Endothelial cell of umbilical vein (primary cell): ENCODE data around the gene NUP50. TPM values are rescaled to one million over a fixed set of nuclear protein-coding genes. Genes with fewer than 3 reads are reported as not detected.

Experiments used
- BruUV-seq: library from RNA; stranded (reverse); fragments of 400-500 nt; replicated peaks from 2 replicates; lab custom pipeline; 2021; lab: Mats Ljungman, UMichigan
- CTCF ChIA-PET: fragments of 300-600, 350-600 bp; sonication (Branson Sonifier 250); formaldehyde crosslinking; loops from one replicate; lab custom pipeline; 2021; ENCODE audit warnings: antibody characterized with exemption, inconsistent platforms; lab: Charles Lee
- POLR2A ChIA-PET: fragments of 300-600, 350-600 bp; sonication (Branson Sonifier 250); formaldehyde crosslinking; loops from one replicate; lab custom pipeline; 2021; ENCODE audit warnings: antibody characterized with exemption, inconsistent platforms; lab: Charles Lee
- DNase-seq: peaks from one replicate; pipeline ENCODE4 v3.0.0-alpha.2; 2011; ENCODE audit warnings: low read depth, low spot score
- FAIRE-seq: peaks from 2 replicates; lab custom pipeline; 2011; peaks lifted over from hg19 to GRCh38; lab: Jason Lieb, UNC
- H2AFZ ChIP-seq: 2 replicates; pipeline ENCODE4 v1.6.0; 2012; ENCODE audit warnings: low read depth, low read length, control low read depth, inconsistent platforms
- H3K27ac ChIP-seq: 2 replicates; pipeline ENCODE4 v1.5.1; 2011; ENCODE audit warnings: low read depth, mild to moderate bottlenecking, control low read depth, low read length, moderate library complexity; ENCODE audit not compliant: insufficient read depth
- H3K27me3 ChIP-seq, 2 experiments: 2 replicates each; pipeline versions ENCODE4 v1.6.0 to v1.6.1; 2011; ENCODE audit warnings: low read length in 2 of 2, mixed read lengths in 1 of 2; ENCODE audit not compliant: control insufficient read depth in 2 of 2, insufficient read depth in 2 of 2
- H3K36me3 ChIP-seq, 2 experiments: 2 replicates in 1 of 2; 3 replicates in 1 of 2; pipeline ENCODE4 v1.5.1; 2011; ENCODE audit warnings: low read length in 2 of 2, mild to moderate bottlenecking in 1 of 2, moderate library complexity in 1 of 2; ENCODE audit not compliant: control insufficient read depth in 2 of 2, insufficient read depth in 2 of 2; ENCODE audit errors: extremely low read depth in 1 of 2
- H3K4me1 ChIP-seq: 3 replicates; pipeline ENCODE4 v1.5.1; 2011; ENCODE audit warnings: mild to moderate bottlenecking, low read length; ENCODE audit not compliant: control insufficient read depth, insufficient read depth; ENCODE audit errors: extremely low read depth
- H3K4me2 ChIP-seq: 2 replicates; pipeline ENCODE4 v1.6.1; 2011; ENCODE audit warnings: low read length, control low read depth, mixed read lengths; ENCODE audit not compliant: insufficient read depth
- H3K4me3 ChIP-seq, 3 experiments: fragments of 200-600 bp in 1 of 3; sonication (generic), shearing (Covaris generic) in 1 of 3; replicated peaks in 1 of 3; 2 replicates each; pipeline ENCODE4 v1.5.1; 2011 to 2016; ENCODE audit warnings: control low read depth in 3 of 3, low read length in 3 of 3, mild to moderate bottlenecking in 2 of 3, inconsistent platforms in 1 of 3, low read depth in 1 of 3, moderate library complexity in 1 of 3; ENCODE audit not compliant: insufficient read depth in 1 of 3
- H3K79me2 ChIP-seq: 2 replicates; pipeline ENCODE4 v1.6.0; 2012; ENCODE audit warnings: low read length, inconsistent platforms; ENCODE audit not compliant: control insufficient read depth, insufficient read depth
- H3K9ac ChIP-seq: replicated peaks from 2 replicates; pipeline ENCODE3; 2011; ENCODE audit warnings: low read length, control low read depth; ENCODE audit not compliant: insufficient read depth; ENCODE audit errors: extremely low read depth
- H3K9me1 ChIP-seq: replicated peaks from 3 replicates; pipeline ENCODE4 v1.6.0; 2011; ENCODE audit warnings: mild to moderate bottlenecking, low read length; ENCODE audit not compliant: control insufficient read depth, insufficient read depth; ENCODE audit errors: extremely low read depth
- H3K9me3 ChIP-seq: replicated peaks from 2 replicates; pipeline ENCODE4 v1.5.1; 2012; ENCODE audit warnings: low read length, inconsistent platforms; ENCODE audit not compliant: control insufficient read depth, insufficient read depth
- H4K20me1 ChIP-seq: replicated peaks from 2 replicates; pipeline ENCODE3; 2011; ENCODE audit warnings: mild to moderate bottlenecking, low read length; ENCODE audit not compliant: control insufficient read depth, insufficient read depth; ENCODE audit errors: extremely low read depth
- EZH2 ChIP-seq: IDR thresholded peaks from 2 replicates; pipeline ENCODE4 v1.6.1; 2012; ENCODE audit warnings: borderline replicate concordance, low read depth, mild to moderate bottlenecking, moderate library complexity, low read length, inconsistent platforms; ENCODE audit not compliant: severe bottlenecking
- FOS ChIP-seq: IDR thresholded peaks from 2 replicates; pipeline ENCODE4 v1.6.1; 2011; ENCODE audit warnings: mild to moderate bottlenecking, low read length, moderate library complexity, borderline replicate concordance; ENCODE audit not compliant: insufficient read depth
- GATA2 ChIP-seq: IDR thresholded peaks from 2 replicates; pipeline ENCODE4 v1.7.0; 2011; ENCODE audit warnings: low read depth, mild to moderate bottlenecking, moderate library complexity, mixed read lengths, low read length; ENCODE audit not compliant: insufficient read length, insufficient read depth
- JUN ChIP-seq: IDR thresholded peaks from 2 replicates; pipeline ENCODE4 v1.6.1; 2011; ENCODE audit warnings: borderline replicate concordance, low read depth; ENCODE audit not compliant: insufficient read length, insufficient read depth
- MYC ChIP-seq: IDR thresholded peaks from one replicate; pipeline ENCODE4 v1.6.1; 2011; ENCODE audit warnings: mild to moderate bottlenecking, low read depth, low read length
- POLR2A ChIP-seq: IDR thresholded peaks from 2 replicates; pipeline ENCODE4 v1.6.1; 2012; ENCODE audit warnings: low read depth, mild to moderate bottlenecking, control low read depth, low read length
- POLR2AphosphoS5 ChIP-seq: IDR thresholded peaks from 2 replicates; pipeline ENCODE4 v1.6.1; 2012; ENCODE audit warnings: low read depth, mild to moderate bottlenecking, control low read depth, low read length, moderate library complexity; ENCODE audit not compliant: insufficient read depth
- dilution Hi-C: fragments of 300-500 bp; cut with MboI; formaldehyde crosslinking; loops from one replicate; pipeline ENCODE4 v1.15.0; 2019; ENCODE audit warnings: low sequenced_read_pairs; ENCODE audit not compliant: extremely low pct_ligation_motif_present
- intact Hi-C: fragments of 100-400 bp; cut with micrococcal nuclease; formaldehyde crosslinking; loops from one replicate; pipeline ENCODE4 v1.10.0; 2022
- polyA plus RNA-seq, 4 experiments: library from polyadenylated mRNA; depleted of rRNA in 3 of 4; stranded (reverse) in 3 of 4; unstranded in 1 of 4; fragments of >200 nt; gene quantifications; 2 replicates each; pipeline versions ENCODE4 v1.2.1 to v1.2.3, GENCODE V29; 2011 to 2012; ENCODE audit warnings: missing spikeins in 1 of 4
- total RNA-seq: library from RNA; stranded (reverse); gene quantifications from 2 replicates; pipeline ENCODE4 v1.2.3, GENCODE V29; 2021
- TF ChIP-seq, protein P1 (sequence below), 2 donors: IDR thresholded peaks; 1 replicate in 1 of 2; 2 replicates in 1 of 2; pipeline ENCODE4 v1.5.1; 2011; ENCODE audit warnings: low read length in 2 of 2, mild to moderate bottlenecking in 2 of 2, moderate library complexity in 2 of 2, control low read depth in 1 of 2, inconsistent platforms in 1 of 2, low read depth in 1 of 2; ENCODE audit not compliant: insufficient read depth in 1 of 2; ENCODE audit errors: extremely low read depth in 1 of 2
- TF ChIP-seq, protein P2 (sequence below): IDR thresholded peaks from 2 replicates; pipeline ENCODE4 v1.6.1; 2011; ENCODE audit not compliant: insufficient read depth, insufficient read length

The NUP50 gene
- total and polyA plus RNA-seq, 2 donors (not counting 3 experiments of a cell fraction or from before 2014, with no cell fraction given) = 12.4 to 90.9 TPM

DNA sequence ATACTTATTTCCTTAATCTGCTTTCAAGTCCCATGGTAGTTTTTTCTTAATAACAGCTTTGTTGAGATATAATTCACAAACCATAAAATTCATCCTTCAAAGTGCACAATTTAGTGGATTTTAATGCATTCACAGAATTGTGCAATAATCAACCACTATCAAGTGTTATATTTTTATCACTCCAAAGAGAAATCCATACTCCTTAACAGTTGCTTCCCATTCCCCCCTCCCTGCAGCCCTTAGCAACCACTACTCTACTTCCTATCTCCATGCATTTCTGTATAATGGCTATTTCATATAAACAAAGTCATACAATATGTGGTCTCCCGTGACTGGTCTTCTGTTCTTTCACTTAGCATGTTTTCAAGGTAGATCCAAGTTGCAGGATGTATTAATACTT is 18.8 kb upstream of the NUP50 start:
- H2AFZ ChIP-seq = no peak overlapping the region
- H3K9ac ChIP-seq = no peak overlapping the region
- H3K36me3 ChIP-seq = no peaks in the 10 kb centered on the region
- no peak for DNase-seq
- TF ChIP-seq POLR2A (no peak), JUN (no peak), MYC (no peak), EZH2 (no peak), POLR2AphosphoS5 (no peak), GATA2 (no peak), FOS (no peak)
- TF ChIP-seq, protein P1, sequence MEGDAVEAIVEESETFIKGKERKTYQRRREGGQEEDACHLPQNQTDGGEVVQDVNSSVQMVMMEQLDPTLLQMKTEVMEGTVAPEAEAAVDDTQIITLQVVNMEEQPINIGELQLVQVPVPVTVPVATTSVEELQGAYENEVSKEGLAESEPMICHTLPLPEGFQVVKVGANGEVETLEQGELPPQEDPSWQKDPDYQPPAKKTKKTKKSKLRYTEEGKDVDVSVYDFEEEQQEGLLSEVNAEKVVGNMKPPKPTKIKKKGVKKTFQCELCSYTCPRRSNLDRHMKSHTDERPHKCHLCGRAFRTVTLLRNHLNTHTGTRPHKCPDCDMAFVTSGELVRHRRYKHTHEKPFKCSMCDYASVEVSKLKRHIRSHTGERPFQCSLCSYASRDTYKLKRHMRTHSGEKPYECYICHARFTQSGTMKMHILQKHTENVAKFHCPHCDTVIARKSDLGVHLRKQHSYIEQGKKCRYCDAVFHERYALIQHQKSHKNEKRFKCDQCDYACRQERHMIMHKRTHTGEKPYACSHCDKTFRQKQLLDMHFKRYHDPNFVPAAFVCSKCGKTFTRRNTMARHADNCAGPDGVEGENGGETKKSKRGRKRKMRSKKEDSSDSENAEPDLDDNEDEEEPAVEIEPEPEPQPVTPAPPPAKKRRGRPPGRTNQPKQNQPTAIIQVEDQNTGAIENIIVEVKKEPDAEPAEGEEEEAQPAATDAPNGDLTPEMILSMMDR (IDR thresholded peaks at IDR 0.05; ENCODE audit: extremely low read depth in 1 of 2, insufficient read depth in 1 of 2, low read depth in 1 of 2, low read length in 2 of 2) = no peak
- TF ChIP-seq, protein P2, sequence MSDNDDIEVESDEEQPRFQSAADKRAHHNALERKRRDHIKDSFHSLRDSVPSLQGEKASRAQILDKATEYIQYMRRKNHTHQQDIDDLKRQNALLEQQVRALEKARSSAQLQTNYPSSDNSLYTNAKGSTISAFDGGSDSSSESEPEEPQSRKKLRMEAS = no peak
- no peaks in the 10 kb centered on the region for H3K79me2 ChIP-seq
- FAIRE-seq = no peak
- no TSS peak for BruUV-seq
- ChIA-PET CTCF (no interaction called here), POLR2A (no interaction called here)
- H3K4me1 ChIP-seq = no peaks in the 10 kb centered on the region
- H3K9me3 ChIP-seq = no peaks in the 10 kb centered on the region
- no peak overlapping the region for H3K4me3 ChIP-seq
- no peaks in the 10 kb centered on the region for H3K9me1 ChIP-seq
- dilution Hi-C loops = no loop called here
- intact Hi-C loops = no loop called here
- no peak overlapping the region for H3K4me2 ChIP-seq
- H3K27ac ChIP-seq = no peak overlapping the region
- H3K27me3 ChIP-seq = no peaks in the 10 kb centered on the region
- H4K20me1 ChIP-seq = no peaks in the 10 kb centered on the region
